Stimulated activated CD8-positive, alpha-beta memory T cell treated with anti-CD3 and anti-CD28 coated beads, Interleukin-7, amount 100 ng/mL, for 4 hours (primary cell): ENCODE data around the gene AKAP8.
"Not testable (repeated sequence)": the region's sequence is repeated elsewhere in the genome, so short reads cannot be mapped to it uniquely, and the experiment has no call there.

Source experiments
- DNase-seq, 2 donors: peaks; one replicate each; pipeline ENCODE4 v3.0.0-alpha.2; 2020; ENCODE audit warnings: low read depth in 2 of 2

The AKAP8 gene

DNA sequence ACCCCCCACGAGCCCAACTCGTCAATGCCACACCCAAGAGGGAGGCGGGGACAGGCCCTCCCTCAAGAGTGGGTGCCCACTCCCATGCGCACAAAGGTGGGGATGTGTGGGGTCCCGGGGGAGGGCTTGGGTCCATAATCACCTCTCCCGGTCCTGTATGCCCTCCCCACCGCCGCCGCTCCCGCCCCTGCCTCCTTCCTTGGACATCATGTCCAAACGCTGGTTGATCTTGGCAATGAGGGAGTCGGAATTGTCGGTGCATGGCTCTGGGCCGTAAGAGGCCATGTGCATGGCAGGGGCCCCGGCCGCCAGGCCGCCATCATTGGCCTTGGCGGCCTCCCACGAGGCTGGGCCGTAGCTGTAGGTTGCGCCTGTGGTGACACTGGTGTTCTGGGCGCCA, 5.9 kb downstream of the AKAP8 start:
- no peak for DNase-seq

DNA sequence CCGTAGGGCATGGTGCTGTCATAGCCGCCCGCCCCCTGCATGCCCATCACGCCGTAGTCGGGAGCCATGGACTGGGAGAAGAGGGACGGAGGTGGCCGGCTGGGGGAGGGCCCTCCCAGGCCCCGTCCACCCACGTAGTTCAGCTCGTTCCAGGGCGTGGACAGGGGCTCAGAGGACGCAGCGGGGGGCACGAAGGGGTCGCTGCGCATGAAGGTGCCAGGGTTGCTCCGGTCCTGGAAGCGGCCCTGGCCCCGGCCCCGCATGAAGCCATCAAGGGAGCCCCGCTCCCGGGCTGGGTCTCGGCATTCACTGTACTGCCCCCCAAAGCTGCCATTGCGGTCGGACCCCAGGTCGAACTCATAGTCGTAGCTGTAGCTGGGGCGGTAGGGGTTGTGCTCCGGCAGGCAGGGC, 6.7 kb downstream of the AKAP8 start:
- no peak for DNase-seq

DNA sequence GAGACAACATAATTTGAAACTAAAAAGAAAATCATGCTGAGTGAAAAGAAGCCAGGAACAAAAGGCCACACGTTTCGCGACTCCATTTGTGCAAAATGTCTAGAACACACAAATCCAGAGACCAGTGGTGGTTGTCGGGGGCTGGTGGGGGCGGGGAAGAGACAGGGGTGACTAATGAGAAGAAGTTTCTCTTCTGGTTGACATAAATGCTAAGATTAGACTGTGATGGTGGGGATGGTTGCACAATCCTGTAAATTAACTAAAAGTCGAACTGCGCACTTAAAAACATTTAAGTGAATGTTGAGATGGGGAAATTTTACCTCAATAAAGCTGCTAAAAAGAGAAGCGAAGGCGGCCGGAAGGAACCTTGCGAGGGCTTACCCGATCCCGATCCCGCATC, 7.1 kb downstream of the AKAP8 start:
- DNase-seq, result no peak

DNA sequence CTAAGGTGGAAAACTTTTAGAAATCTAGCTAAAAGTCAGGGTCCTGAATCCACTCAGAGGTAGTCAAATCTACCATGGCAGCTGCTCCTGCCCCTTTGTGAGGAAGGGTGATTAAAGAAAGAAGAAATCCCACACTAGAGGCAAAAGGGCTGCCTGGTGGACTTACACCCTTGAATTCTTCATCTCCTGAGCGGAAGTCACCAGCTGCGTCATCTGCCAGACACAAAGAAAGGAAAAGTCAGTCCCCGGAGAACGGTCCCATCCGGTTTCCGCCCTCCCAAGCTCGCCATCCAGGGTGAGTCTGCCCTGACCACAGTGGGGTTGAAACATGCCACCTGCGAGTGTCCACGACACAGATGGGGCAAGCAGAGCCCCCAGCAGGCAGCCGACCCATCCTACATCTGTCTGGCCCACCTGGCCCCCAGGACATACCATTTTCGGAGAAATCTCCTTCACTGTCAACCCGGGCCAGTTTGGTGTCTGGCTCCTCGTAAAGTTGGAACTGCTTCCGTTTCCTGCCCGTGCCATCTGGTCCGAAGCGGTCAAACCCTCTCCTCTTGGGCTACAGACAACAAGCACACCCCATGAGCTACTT, 7.7 kb downstream of the AKAP8 start:
- DNase-seq, result no peak

GRCh38 chr19:15371119-15371518, 8.5 kb downstream of the AKAP8 start:
- DNase-seq, result no peak

DNA sequence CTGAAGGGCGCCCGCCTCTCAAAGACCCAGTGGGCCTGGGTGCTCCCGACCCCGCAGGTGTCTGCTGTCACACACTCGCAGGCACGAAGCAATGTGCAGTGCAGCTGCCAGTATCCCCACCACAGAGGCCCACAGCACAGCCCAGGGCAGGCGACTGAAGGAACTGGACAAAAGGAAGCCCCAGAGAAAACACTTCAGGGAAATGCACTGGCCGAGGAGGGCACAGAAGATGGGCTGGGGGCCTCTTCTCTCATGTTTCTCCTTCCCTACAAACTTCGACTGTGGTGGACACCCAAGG, 10.0 kb downstream of the AKAP8 start:
- no peak for DNase-seq

GRCh38 chr19:15368798-15369593, 10.6 kb downstream of the AKAP8 start:
- no peak for DNase-seq

DNA sequence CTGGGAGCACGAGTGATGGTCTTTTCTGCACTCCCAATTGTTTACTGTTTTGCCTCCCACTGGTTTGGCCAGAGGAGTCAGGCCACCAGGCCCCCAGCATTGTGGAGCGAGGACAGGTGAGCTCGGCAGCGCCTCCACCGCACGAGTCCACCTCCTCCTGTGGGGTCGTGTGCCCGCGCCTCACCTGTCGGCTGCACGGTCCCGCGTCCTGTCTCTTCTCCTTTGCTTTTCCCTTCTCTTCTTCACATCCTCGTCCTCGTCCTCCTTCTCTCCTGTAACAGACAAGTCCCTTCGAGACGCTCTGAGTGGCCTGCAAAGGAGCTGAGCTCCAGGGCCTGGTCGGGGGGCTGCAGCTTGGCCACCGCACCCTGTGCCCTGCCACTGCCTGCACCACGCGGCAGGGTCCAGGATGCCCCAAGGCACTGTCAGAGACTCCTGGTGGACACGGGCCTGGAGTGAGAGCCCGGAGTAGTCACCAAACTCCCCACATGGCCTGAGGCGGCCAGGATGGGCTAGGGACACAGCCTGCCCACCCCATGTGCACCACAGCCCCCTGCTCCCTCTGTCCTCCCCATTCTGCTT, 11.4 kb downstream of the AKAP8 start:
- DNase-seq, result no peak

- DNase-seq, result no peak
Observed at GRCh38 chr19:15367439-15367838, 12.1 kb downstream of the AKAP8 start.

- no peak for DNase-seq
Observed at GRCh38 chr19:15365264-15365663, 14.3 kb downstream of the AKAP8 start.

DNA sequence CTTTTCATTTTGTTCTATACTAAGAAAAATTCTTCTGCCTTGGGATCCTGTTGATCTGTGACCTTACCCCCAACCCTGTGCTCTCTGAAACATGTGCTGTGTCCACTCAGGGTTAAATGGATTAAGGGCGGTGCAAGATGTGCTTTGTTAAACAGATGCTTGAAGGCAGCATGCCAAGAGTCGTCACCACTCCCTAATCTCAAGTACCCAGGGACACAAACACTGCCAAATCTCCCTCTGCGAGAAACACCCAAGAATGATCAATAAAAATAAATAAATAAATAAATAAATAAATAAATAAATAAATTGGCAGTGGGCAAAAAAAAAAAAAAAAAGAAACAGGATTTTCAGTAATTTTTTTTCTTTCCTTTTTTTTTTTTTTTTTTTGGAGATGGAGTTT, 15.8 kb downstream of the AKAP8 start:
- not testable (repeated sequence) for DNase-seq

DNA sequence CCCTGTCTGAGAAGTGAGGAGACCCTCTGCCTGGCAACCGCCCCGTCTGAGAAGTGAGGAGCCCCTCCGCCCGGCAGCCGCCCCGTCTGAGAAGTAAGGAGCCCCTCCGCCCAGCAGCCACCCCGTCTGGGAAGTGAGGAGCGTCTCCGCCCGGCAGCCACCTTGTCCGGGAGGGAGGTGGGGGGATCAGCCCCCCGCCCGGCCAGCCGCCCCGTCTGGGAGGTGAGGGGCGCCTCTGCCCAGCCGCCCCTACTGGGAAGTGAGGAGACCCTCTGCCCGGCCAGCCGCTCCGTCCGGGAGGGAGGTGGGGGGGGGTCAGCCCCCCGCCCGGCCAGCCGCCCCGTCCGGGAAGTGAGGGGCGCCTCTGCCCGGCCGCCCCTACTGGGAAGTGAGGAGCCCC, 16.5 kb downstream of the AKAP8 start:
- DNase-seq, result not testable (repeated sequence)

DNA sequence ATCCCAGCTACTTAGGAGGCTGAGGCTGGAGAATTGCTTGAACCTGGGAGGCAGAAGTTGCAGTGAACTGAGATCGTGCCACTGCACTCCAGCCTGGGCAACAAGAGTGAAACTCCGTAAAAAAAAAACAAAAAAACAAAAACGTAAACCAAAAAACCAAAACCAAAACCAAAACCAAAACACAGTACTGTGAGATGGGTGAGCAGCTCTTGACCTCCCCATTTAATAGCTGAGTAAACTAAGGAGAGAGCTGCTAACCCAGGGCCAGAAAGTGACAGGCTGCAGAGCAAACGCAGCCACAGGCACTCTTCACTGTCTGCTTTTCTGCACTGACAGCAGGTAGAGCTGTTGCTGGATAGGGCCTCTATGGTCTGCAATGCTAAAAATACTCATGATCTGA, 19.6 kb downstream of the AKAP8 start:
- not testable (repeated sequence) for DNase-seq

DNA sequence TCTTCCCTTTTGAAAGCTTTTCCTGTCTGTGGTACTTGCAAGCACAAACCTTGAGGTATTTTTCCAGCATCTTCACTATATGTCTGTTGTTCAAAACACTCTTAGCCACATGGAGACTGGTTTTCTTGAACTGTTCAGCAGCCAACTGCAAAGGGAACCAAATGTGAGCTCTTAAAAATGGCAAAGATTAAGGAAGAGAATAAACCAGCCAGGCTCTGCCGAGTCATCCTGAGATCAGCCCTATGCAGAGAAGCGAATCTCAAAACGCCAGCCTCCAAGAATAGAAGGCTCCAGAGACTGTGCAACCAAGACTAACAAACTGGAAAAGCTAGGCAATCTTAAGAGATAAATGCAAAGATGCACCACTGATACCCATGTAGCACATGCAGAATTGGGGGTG, 20.7 kb downstream of the AKAP8 start:
- no peak for DNase-seq

DNA sequence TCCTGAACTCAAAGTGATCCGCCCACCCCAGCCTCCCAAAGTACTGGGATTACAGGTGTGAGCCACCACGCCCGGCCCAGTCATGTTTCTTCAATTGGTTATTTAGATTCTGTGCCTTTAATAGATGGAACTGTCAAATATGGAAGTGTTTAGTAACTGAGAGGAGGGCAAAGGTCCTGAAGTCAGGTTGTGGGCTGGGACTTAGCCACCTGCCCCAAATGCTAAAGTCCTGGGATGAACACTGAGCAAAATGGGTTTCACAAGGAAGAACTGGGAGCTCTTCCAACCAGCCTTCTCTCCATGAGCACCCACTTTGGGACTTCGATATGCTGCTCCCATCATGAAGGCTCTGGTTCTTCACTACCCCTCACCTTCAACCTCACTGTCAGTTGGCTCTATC, 21.7 kb downstream of the AKAP8 start:
- DNase-seq, result no peak

GRCh38 chr19:15354566-15355296, 24.9 kb downstream of the AKAP8 start:
- DNase-seq, result no peak

- DNase-seq, result no peak
Observed at GRCh38 chr19:15353908-15354307, 25.7 kb downstream of the AKAP8 start.

DNA sequence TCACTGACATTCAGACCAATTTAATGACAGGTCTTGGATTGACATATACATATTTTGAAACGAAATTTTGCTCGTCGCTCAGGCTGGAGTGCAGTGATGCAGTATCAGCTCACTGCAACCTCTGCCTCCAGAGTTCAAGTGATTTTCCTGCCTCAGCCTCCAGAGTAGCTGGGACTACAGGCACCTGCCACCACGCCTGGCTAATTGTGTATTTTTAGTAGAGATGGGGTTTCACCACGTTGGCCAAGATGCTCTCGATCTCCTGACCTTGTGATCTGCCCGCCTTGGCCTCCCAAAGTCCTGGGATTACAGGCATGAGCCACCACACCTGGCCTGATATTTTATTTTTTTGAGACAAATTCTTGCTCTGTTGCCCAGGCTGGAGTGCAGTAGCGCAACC, 27.1 kb downstream of the AKAP8 start:
- DNase-seq, result not testable (repeated sequence)

GRCh38 chr19:15341328-15341727, 38.3 kb downstream of the AKAP8 start:
- not testable (repeated sequence) for DNase-seq

DNA sequence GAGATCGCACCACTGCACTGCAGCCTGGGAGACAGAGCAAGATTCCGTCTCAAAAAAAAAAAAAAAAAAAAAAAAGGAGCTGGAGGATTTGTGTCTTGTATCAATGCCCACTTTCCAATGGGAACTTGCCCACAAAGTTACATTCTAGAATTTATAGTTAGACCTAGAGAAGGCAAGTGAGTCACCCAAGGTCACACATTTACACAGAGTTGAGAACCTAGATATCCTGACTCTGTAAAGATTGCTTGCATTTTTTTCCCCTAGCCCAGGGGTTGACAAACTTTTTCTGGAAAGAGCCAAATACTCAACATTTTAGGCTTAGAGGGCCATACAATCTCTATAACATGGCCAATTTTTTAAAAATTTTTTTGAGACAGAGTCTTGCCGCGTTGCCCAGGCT, 39.5 kb downstream of the AKAP8 start:
- no peak for DNase-seq

GRCh38 chr19:15337202-15337601, 42.4 kb downstream of the AKAP8 start:
- no peak for DNase-seq

GRCh38 chr19:15335992-15336391, 43.6 kb downstream of the AKAP8 start:
- DNase-seq, result not testable (repeated sequence)
